ENCODE measurements around the gene SLC22A1. TPM values are rescaled to one million over a fixed set of nuclear protein-coding genes. Genes with fewer than 3 reads are reported as not detected.

The SLC22A1 gene
- total RNA-seq, 4 donors from 2014 or later: 0.26 to 0.52 (median 0.33) TPM; not detected in 1

- Histone ChIP-seq H3K4me1 (peaks cover 0 to 13% (median 9%) of the 10 kb centered on the region in 4 donors), H3K36me3 (peaks cover 54 to 99% (median 87%) of the 10 kb centered on the region in 4 donors), H3K27me3 (no peaks in the 10 kb centered on the region), H3K9me3 (no peaks in the 10 kb centered on the region), H3K27ac (replicated peaks in 1 of 4) (no peak overlapping the region), H3K4me3 (no peak overlapping the region)
- intact Hi-C loops (cut with DNase I): no loop called here
- no peak for DNase-seq (ENCODE audit: extremely low spot score)
- TF ChIP-seq POLR2A (IDR thresholded peaks at IDR 0.05; ENCODE audit: low read depth): no peak
- TF ChIP-seq EP300 (IDR thresholded peaks at IDR 0.05): no peak
- TF ChIP-seq, protein P1, sequence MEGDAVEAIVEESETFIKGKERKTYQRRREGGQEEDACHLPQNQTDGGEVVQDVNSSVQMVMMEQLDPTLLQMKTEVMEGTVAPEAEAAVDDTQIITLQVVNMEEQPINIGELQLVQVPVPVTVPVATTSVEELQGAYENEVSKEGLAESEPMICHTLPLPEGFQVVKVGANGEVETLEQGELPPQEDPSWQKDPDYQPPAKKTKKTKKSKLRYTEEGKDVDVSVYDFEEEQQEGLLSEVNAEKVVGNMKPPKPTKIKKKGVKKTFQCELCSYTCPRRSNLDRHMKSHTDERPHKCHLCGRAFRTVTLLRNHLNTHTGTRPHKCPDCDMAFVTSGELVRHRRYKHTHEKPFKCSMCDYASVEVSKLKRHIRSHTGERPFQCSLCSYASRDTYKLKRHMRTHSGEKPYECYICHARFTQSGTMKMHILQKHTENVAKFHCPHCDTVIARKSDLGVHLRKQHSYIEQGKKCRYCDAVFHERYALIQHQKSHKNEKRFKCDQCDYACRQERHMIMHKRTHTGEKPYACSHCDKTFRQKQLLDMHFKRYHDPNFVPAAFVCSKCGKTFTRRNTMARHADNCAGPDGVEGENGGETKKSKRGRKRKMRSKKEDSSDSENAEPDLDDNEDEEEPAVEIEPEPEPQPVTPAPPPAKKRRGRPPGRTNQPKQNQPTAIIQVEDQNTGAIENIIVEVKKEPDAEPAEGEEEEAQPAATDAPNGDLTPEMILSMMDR (IDR thresholded peaks at IDR 0.05): no peak
- TF ChIP-seq POLR2AphosphoS5 (IDR thresholded peaks at IDR 0.05): no peak
- WGBS: 96% methylated on average over 6 of the region's 10 CpGs
Measured at GRCh38 chr6:160092602-160093001, 29.0 kb upstream of the SLC22A1 start.

GRCh38 chr6:160093061-160093460 is 28.6 kb upstream of the SLC22A1 start:
- Histone ChIP-seq H3K27me3 (no peaks in the 10 kb centered on the region), H3K9me3 (no peaks in the 10 kb centered on the region), H3K4me3 (no peak overlapping the region), H3K4me1 (peaks cover 0 to 9% (median 8%) of the 10 kb centered on the region in 4 donors), H3K36me3 (peaks cover 54 to 99% (median 89%) of the 10 kb centered on the region in 4 donors), H3K27ac (replicated peaks in 1 of 4) (no peak overlapping the region)
- no peak for TF ChIP-seq POLR2A (IDR thresholded peaks at IDR 0.05; ENCODE audit: low read depth)
- no peak for TF ChIP-seq POLR2AphosphoS5 (IDR thresholded peaks at IDR 0.05)
- TF ChIP-seq, protein P1 (IDR thresholded peaks at IDR 0.05): no peak
- TF ChIP-seq EP300 (IDR thresholded peaks at IDR 0.05): no peak
- no peak for DNase-seq (ENCODE audit: extremely low spot score)
- intact Hi-C loops (cut with DNase I): no loop called here
- 86% methylated on average over 7 of the region's 7 CpGs for WGBS

GRCh38 chr6:160093946-160094345 is 27.7 kb upstream of the SLC22A1 start:
- Histone ChIP-seq H3K27me3 (no peaks in the 10 kb centered on the region), H3K9me3 (no peaks in the 10 kb centered on the region), H3K4me3 (no peak overlapping the region), H3K27ac (replicated peaks in 1 of 4) (no peak overlapping the region), H3K36me3 (peaks cover 51 to 99% (median 91%) of the 10 kb centered on the region in 4 donors), H3K4me1 (peaks cover 0 to 2% (median under 1%) of the 10 kb centered on the region in 4 donors)
- WGBS: 88% methylated on average over 4 of the region's 4 CpGs
- DNase-seq (ENCODE audit: extremely low spot score): no peak
- TF ChIP-seq POLR2AphosphoS5 (IDR thresholded peaks at IDR 0.05) (no peak), POLR2A (IDR thresholded peaks at IDR 0.05; ENCODE audit: low read depth) (no peak), EP300 (IDR thresholded peaks at IDR 0.05) (no peak)
- TF ChIP-seq, protein P1 (IDR thresholded peaks at IDR 0.05): no peak
- intact Hi-C loops (cut with DNase I): no loop called here

DNA sequence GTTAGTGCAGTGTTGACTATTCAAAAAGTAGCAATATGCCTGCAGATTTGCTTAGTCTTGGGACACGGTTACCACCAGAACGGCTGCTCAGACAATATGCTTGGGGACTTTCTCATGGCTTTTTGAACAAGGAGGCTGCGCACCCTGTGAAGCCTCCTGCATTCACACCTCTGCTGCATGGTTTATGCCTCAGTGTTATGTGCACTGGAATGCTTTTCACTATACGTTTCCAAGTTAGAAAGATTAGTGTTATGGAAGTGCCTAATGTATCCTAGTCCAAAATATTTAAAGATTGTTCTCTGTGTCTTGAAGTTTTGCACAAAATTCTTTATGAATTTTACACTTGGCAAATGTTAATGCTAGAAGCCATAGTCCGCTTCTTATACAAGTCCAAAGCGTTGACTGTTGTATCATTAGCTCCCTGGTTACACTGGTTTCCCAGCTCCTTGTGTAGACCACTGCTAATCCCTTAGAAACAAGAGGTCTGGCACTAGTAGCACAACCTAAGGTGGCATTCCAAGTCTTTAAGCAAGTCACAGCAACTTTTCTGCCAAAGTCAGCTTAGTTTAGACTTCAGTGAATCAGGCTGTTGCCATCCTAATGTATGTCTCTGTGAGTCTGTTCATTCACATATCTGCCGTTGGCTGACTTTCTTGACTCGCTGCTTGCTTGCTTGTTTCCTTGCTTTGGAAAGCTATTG is 26.3 kb upstream of the SLC22A1 start:
- TF ChIP-seq POLR2AphosphoS5 (IDR thresholded peaks at IDR 0.05): no peak
- no peak for TF ChIP-seq EP300 (IDR thresholded peaks at IDR 0.05)
- TF ChIP-seq POLR2A (IDR thresholded peaks at IDR 0.05; ENCODE audit: low read depth): no peak
- TF ChIP-seq, protein P1 (IDR thresholded peaks at IDR 0.05): no peak
- Histone ChIP-seq H3K27me3 (no peaks in the 10 kb centered on the region), H3K9me3 (no peaks in the 10 kb centered on the region), H3K4me1 (no peaks in the 10 kb centered on the region), H3K4me3 (no peak overlapping the region), H3K27ac (replicated peaks in 1 of 4) (no peak overlapping the region), H3K36me3 (peaks cover 39 to 94% (median 82%) of the 10 kb centered on the region in 4 donors)
- no peak for DNase-seq (ENCODE audit: extremely low spot score)
- intact Hi-C loops (cut with DNase I): no loop called here
- 88% methylated on average over 8 of the region's 8 CpGs for WGBS
